ENCODE measurements around the gene CNGA1.

The CNGA1 gene

DNA sequence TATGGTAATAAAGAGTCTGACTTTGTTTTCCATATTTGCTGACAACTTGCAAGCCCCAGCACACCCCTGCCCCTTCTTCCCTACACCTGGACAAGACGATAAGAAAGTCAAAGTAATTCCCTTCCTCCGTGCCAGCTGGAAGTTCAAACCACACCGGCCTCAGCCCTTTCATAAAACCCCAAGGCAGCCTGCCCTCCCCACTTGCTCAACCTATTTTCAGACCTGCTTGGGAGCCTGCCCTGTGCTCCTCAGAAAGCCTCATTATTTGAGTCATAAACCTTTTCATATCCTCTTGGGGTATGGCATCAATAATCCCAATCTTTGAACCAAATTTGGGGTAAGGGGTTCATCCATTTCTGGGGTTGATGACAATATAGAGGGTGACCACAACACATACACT is 29.6 kb upstream of the CNGA1 start:
- no peak for DNase-seq (ENCODE audit: low read depth, low spot score)
- Histone ChIP-seq H3K36me3 (ENCODE audit: insufficient read depth, low read length) (no peaks in the 10 kb centered on the region), H3K9ac (ENCODE audit: insufficient read length) (no peak overlapping the region), H3K9me3 (ENCODE audit: low read depth, low read length) (no peaks in the 10 kb centered on the region), H3K27ac (no peak overlapping the region), H3K4me3 (no peak overlapping the region)
- TF ChIP-seq FOXP2 (optimal IDR thresholded peaks at IDR 0.05; ENCODE audit: control extremely low read depth, extremely low read length, insufficient read depth) = no peak
- TF ChIP-seq EZH2 (IDR thresholded peaks at IDR 0.05) = no peak
- no peak for TF ChIP-seq POLR2AphosphoS5 (IDR thresholded peaks at IDR 0.05; ENCODE audit: borderline replicate concordance, low read depth, low read length)

DNA sequence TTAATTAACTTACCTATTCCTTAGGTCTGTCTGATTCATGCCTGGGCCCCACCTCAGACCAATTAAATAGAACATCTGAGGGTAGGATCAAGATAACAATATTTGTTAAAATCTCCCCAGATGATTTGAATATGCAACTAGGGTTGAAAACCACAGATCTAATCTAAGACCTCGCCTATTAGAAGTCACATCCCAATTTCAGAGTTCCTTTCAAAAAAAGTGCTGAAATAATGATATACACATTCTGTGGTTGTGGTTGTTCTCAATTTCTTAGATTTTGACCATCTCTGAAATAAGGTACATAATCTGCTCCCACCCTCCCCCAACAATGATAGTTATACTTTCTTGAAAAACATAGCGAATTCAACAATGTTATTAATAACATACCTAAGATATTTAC is 27.8 kb upstream of the CNGA1 start:
- no peak overlapping the region for H3K4me3 ChIP-seq
- no peak overlapping the region for H3K9ac ChIP-seq (ENCODE audit: insufficient read length)
- no peak for DNase-seq (ENCODE audit: low read depth, low spot score)
- H3K27ac ChIP-seq = no peak overlapping the region
- no peaks in the 10 kb centered on the region for H3K36me3 ChIP-seq (ENCODE audit: insufficient read depth, low read length)
- H3K9me3 ChIP-seq (ENCODE audit: low read depth, low read length) = no peaks in the 10 kb centered on the region
- TF ChIP-seq EZH2 (IDR thresholded peaks at IDR 0.05) = no peak
- TF ChIP-seq FOXP2 (optimal IDR thresholded peaks at IDR 0.05; ENCODE audit: control extremely low read depth, extremely low read length, insufficient read depth) = no peak
- no peak for TF ChIP-seq POLR2AphosphoS5 (IDR thresholded peaks at IDR 0.05; ENCODE audit: borderline replicate concordance, low read depth, low read length)

DNA sequence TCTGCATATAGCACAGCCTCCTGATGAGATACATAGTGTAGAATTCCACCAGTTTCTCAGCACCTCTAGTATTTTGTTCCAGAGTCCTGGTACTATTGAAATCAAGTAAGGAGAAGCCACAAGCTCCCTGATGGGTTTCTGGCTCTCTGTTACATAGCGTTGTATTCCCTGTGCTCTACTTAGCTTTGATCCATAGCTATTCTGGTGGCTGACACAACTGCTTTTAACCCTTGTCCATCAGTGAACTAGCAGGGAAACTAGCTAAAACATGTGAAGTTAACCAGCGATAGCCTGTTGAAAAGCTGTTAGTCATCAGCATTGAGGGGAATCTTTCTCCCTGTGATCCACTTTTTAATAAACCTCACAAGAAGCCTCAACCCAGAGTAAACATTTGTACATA is 27.0 kb upstream of the CNGA1 start:
- Histone ChIP-seq H3K9ac (ENCODE audit: insufficient read length) (no peak overlapping the region), H3K36me3 (ENCODE audit: insufficient read depth, low read length) (no peaks in the 10 kb centered on the region), H3K27ac (no peak overlapping the region), H3K4me3 (no peak overlapping the region), H3K9me3 (ENCODE audit: low read depth, low read length) (no peaks in the 10 kb centered on the region)
- TF ChIP-seq EZH2 (IDR thresholded peaks at IDR 0.05) = no peak
- no peak for TF ChIP-seq POLR2AphosphoS5 (IDR thresholded peaks at IDR 0.05; ENCODE audit: borderline replicate concordance, low read depth, low read length)
- TF ChIP-seq FOXP2 (optimal IDR thresholded peaks at IDR 0.05; ENCODE audit: control extremely low read depth, extremely low read length, insufficient read depth) = no peak
- no peak for DNase-seq (ENCODE audit: low read depth, low spot score)

DNA sequence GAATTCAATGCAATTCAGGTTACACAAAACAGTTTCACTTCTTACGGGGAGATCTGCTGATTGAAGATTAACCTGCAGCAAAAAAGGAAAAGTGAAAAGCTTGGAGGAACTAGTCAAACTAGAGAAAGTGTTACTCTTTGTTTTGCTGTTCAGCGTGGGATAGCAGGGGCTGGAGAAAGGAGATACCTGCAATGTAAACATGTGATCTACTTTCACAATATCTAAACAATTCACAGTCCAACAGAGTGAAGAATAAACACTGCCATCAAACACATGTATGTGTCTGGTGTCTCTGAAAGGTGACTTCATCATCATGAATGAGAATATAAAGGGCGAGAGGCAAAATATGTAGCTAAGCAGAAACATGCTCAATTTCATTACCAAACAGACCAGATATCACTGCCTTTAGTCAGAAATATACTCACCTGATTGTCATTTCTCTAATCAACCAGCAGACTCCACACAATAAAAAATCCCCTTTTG is 26.5 kb upstream of the CNGA1 start:
- H3K4me3 ChIP-seq = no peak overlapping the region
- H3K36me3 ChIP-seq (ENCODE audit: insufficient read depth, low read length) = no peaks in the 10 kb centered on the region
- no peak overlapping the region for H3K9ac ChIP-seq (ENCODE audit: insufficient read length)
- H3K27ac ChIP-seq = no peak overlapping the region
- TF ChIP-seq FOXP2 (optimal IDR thresholded peaks at IDR 0.05; ENCODE audit: control extremely low read depth, extremely low read length, insufficient read depth) (no peak), POLR2AphosphoS5 (IDR thresholded peaks at IDR 0.05; ENCODE audit: borderline replicate concordance, low read depth, low read length) (no peak), EZH2 (IDR thresholded peaks at IDR 0.05) (no peak)
- no peaks in the 10 kb centered on the region for H3K9me3 ChIP-seq (ENCODE audit: low read depth, low read length)
- DNase-seq (ENCODE audit: low read depth, low spot score) = no peak

DNA sequence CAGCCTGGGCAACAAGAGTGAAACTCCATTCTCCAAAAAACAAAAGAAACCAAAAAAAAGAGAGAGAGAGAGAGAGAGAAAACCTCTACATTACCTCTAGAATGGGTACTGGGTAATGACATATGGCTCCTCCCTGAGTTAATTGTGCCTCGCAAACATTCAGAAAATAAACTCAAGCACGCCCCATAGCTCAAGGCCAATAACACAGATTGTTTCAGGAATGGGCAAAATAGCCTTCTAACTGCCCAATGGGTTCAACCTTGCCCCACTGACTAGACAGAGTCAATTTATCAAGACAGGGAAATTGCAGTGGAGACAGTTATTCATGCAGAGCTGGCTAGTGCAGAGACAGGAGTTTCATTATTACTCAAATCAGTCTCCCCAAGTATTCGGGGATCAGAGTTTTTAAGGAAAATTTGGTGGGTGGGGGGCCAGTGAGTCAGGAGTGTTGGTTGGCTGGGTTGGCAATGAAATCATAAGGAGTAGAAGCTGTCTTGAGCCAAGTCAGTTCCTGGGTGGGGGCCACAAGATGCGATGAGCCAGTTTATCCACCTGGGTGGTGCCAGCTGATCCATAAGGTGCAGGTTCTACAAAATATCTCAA is 25.2 kb upstream of the CNGA1 start:
- DNase-seq (ENCODE audit: low read depth, low spot score) = no peak
- H3K36me3 ChIP-seq (ENCODE audit: insufficient read depth, low read length) = no peaks in the 10 kb centered on the region
- no peak overlapping the region for H3K9ac ChIP-seq (ENCODE audit: insufficient read length)
- no peak overlapping the region for H3K27ac ChIP-seq
- H3K9me3 ChIP-seq (ENCODE audit: low read depth, low read length) = no peaks in the 10 kb centered on the region
- no peak for TF ChIP-seq EZH2 (IDR thresholded peaks at IDR 0.05)
- TF ChIP-seq FOXP2 (optimal IDR thresholded peaks at IDR 0.05; ENCODE audit: control extremely low read depth, extremely low read length, insufficient read depth) = no peak
- TF ChIP-seq POLR2AphosphoS5 (IDR thresholded peaks at IDR 0.05; ENCODE audit: borderline replicate concordance, low read depth, low read length) = no peak
- H3K4me3 ChIP-seq = no peak overlapping the region

DNA sequence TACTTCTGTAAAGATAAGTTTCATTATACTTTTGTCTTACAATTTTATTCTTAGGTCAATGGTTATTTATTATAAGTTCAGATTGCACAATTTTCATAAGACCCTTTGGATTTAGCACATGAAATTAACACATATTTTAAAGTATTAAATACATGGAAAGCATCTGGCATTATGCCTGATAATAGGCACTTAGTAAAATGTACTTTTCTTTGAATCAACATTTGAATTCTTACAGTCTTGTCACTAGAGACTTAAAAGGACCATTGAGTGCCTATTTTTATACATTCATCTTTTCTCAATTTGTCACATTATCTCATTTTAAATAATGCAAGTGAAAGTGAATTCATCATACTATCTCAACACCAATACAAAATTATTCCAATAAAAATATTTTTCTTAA is 23.1 kb upstream of the CNGA1 start:
- TF ChIP-seq POLR2AphosphoS5 (IDR thresholded peaks at IDR 0.05; ENCODE audit: borderline replicate concordance, low read depth, low read length) (no peak), EZH2 (IDR thresholded peaks at IDR 0.05) (no peak), FOXP2 (optimal IDR thresholded peaks at IDR 0.05; ENCODE audit: control extremely low read depth, extremely low read length, insufficient read depth) (no peak)
- no peak overlapping the region for H3K9ac ChIP-seq (ENCODE audit: insufficient read length)
- H3K36me3 ChIP-seq (ENCODE audit: insufficient read depth, low read length) = no peaks in the 10 kb centered on the region
- no peak for DNase-seq (ENCODE audit: low read depth, low spot score)
- no peaks in the 10 kb centered on the region for H3K9me3 ChIP-seq (ENCODE audit: low read depth, low read length)
- no peak overlapping the region for H3K27ac ChIP-seq
- no peak overlapping the region for H3K4me3 ChIP-seq

DNA sequence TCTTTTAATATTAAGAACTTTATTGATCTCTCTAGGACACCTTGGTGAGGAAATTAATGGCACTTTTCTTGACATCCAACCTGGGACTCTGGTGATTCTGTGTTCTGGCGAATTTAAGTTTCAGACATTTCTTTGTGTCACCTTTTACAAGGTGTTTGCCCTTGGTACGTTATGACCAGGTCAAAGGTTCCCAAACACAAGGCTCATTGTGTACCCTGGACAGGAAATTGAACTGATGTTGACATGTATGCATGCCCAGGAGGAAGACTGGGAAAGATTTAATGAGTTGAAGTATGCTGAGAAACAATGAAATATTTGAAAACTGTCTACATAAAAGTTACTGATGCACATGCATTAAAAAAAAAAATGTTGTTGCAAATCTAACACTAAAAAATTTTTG is 22.2 kb upstream of the CNGA1 start:
- Histone ChIP-seq H3K4me3 (no peak overlapping the region), H3K27ac (no peak overlapping the region), H3K9ac (ENCODE audit: insufficient read length) (no peak overlapping the region), H3K36me3 (ENCODE audit: insufficient read depth, low read length) (no peaks in the 10 kb centered on the region), H3K9me3 (ENCODE audit: low read depth, low read length) (no peaks in the 10 kb centered on the region)
- no peak for DNase-seq (ENCODE audit: low read depth, low spot score)
- no peak for TF ChIP-seq EZH2 (IDR thresholded peaks at IDR 0.05)
- TF ChIP-seq POLR2AphosphoS5 (IDR thresholded peaks at IDR 0.05; ENCODE audit: borderline replicate concordance, low read depth, low read length) = no peak
- TF ChIP-seq FOXP2 (optimal IDR thresholded peaks at IDR 0.05; ENCODE audit: control extremely low read depth, extremely low read length, insufficient read depth) = no peak

DNA sequence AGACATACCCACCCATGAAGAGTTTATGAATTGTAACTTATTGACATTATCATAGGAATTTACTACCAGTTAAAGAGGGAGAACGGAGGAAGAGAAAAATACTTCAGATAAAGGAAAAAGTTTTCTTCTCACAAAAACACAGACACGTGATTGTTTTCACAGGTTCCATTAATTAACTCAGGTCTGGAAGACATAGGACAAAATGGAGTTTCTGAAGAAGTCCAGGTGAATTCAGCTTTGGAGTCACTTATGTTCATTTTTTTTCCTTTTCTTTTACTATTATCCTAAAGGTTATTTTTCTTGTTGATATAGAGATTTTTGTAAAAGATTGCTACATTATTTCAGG is 20.6 kb upstream of the CNGA1 start:
- Histone ChIP-seq H3K36me3 (ENCODE audit: insufficient read depth, low read length) (no peaks in the 10 kb centered on the region), H3K9ac (ENCODE audit: insufficient read length) (no peak overlapping the region), H3K9me3 (ENCODE audit: low read depth, low read length) (no peaks in the 10 kb centered on the region), H3K4me3 (no peak overlapping the region), H3K27ac (no peak overlapping the region)
- no peak for DNase-seq (ENCODE audit: low read depth, low spot score)
- TF ChIP-seq POLR2AphosphoS5 (IDR thresholded peaks at IDR 0.05; ENCODE audit: borderline replicate concordance, low read depth, low read length) = no peak
- TF ChIP-seq FOXP2 (optimal IDR thresholded peaks at IDR 0.05; ENCODE audit: control extremely low read depth, extremely low read length, insufficient read depth) = no peak

DNA sequence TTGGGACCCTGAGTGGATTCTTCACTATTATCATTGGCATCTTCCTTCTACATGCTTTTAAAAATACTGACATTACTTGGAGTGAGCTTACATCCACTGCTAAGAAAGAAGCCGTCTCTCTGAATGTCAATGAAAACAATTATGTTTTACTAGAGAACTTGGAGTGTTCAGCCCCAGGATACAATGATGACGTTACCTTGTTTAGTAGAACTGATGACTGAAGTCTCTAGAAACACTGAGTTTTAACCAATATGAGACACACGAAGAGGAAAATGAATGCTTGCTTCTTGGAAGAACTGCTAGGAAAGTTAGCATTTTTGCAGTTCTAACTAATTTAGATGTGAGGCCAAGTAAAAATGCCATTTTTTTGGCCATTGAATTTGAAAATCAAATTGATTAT is 19.5 kb upstream of the CNGA1 start:
- H3K9me3 ChIP-seq (ENCODE audit: low read depth, low read length) = no peaks in the 10 kb centered on the region
- H3K9ac ChIP-seq (ENCODE audit: insufficient read length) = no peak overlapping the region
- no peak overlapping the region for H3K27ac ChIP-seq
- TF ChIP-seq POLR2AphosphoS5 (IDR thresholded peaks at IDR 0.05; ENCODE audit: borderline replicate concordance, low read depth, low read length) (no peak), EZH2 (IDR thresholded peaks at IDR 0.05) (no peak)
- DNase-seq (ENCODE audit: low read depth, low spot score) = no peak
- no peak overlapping the region for H3K4me3 ChIP-seq
- H3K36me3 ChIP-seq (ENCODE audit: insufficient read depth, low read length) = no peaks in the 10 kb centered on the region
